ENCODE data around the gene SETD3.

SETD3 gene

GRCh38 chr14:99387880-99388279 is 92.8 kb downstream of the SETD3 start:
- no peak for DNase-seq

DNA sequence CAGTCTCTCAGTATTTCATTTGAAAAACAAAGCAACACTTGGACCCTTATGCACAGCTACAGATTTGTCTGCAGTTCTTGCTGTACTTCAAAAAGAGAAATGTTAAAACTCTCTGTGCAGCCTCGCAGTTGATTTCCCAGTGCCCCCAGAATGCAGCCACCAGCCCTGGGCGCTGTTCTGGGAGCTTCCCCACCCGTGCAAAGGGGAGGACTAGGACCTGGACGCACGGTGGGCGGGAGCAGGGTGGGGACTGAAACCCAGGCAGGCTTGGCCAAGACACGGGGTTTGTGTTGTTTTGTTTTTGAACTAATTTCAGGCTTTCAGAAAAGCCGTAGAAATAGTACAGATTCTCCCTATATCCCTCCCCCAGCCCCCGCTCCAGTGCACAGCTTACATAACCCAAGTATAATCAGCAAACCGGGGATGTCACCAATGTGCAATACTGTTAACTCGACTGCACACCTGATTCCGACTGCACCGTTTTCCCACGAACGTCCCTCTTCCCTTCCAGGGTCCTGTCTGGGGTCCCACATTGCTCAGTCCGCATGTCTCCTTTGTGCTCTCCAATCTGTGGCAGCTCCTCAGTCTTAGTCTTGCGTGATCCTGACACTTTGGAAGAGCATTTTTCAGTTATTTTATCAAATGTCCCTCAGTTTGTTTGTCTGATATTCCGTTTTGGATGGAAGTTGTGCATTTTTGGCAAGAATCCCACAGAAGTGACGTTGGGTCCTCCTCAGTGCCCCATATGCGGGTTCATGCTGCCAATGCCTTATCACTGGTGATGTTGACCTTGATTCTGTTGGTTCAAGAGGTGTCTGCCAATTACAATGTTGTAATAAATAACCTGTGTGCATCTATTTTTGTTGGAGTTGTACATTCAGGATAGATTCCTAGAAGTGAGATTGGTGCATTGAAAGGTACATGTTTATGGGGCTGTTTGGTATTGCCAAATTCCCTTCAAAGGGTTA is 95.9 kb downstream of the SETD3 start:
- DNase-seq = no peak

DNA sequence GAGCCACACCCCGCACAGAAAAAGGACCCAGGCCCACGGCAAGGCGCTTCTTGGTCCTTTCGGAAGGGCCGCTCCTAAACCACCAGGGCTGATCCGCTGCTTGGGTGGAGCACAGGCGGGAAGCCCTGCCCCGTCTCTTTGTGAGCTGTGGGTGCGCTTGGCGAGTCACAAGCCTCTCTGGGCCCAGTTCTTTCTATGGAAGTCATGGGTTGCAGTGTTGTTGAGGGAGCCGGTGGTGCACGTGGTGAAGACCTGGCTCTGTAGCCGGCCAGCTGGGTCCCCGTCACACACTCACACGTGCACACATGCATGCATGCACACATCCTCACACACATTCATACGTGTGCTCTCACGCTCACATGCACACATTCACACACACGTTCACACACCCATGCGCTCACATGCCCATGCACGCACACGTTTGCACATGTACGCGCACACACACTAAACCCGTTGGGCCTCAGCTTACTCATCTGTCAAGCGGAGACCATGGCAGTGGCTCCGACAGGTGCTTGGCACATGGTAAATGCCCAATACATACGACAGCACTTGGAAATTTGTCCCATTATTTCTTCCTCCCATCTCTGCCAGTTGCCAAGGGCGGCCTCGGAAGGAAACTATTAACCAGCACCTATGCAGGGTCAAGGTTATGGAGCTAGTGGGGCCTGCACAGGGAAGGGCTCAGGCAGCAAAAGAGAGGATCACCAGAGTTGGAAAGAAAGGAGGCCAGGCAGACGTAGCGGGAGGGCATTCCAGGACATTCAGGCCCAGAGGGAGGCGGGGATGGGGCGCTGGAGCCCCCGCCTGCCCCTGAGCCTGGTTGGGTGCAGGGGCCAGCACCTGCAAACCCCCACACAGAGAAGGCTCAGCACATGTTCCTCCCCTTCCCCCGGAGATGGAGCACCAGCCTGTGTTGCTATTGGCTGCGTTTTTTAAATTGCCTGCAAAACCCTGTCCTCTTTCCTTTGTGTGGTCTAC is 96.9 kb downstream of the SETD3 start:
- DNase-seq = no peak

- no peak for DNase-seq
These were observed 97.7 kb downstream of the SETD3 start for GRCh38 chr14:99382781-99383471.

DNA sequence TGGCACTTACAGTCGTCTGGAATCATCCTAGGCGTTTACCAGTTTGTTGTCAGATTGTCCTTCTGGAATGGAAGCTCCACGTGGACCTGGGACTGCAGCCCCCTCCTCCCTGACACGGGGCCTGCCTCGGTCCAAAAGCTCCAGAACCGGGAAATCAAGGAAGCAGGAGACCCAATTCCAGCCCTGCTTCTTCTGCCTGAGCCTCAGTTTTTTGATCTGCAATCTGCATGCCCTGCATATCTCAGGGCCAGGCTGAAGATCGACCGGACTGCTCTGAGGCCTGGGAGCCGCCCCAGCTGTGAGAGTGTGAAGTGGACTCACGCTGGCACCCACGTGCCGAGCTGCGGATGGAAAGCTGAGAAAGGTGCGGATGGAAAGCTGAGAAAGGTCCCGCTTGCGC is 98.6 kb downstream of the SETD3 start:
- no peak for DNase-seq

- no peak for DNase-seq
These were observed 99.0 kb downstream of the SETD3 start for GRCh38 chr14:99381688-99382060.

DNA sequence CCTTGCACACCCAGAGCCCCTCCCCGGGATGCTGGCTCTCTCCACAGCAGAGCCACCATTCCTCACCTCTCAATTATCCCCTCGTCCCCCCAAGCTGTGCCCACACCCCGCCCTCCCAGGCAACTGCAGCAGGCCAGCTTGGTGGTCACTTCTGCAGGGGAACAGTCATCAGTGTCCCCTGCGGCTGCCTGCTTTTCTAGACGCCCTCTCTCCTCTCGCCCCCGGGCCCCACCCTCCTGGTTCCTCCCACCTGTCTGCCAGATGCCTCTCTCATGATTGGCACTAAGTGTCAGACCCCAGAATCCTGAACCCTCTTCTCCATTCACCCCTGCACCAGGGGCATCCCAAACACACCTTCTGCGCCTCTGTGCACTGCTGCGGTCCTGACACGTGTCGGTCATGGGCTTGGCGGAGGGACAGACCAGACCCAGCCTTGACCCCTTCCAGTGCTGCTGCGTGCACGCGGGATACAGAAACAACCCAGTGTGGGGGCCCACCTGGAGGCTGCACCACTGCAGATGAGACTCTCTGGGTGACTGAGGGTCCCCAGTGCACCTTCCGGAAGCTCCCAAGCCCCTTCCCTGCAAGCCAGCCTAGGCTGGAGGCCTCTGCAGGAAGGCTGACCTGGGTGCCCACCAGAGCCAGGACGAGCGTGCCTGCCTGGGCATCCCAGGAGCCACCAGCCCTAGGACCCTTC is 99.5 kb downstream of the SETD3 start:
- DNase-seq = no peak

- DNase-seq = no peak
These were observed 100.3 kb downstream of the SETD3 start for GRCh38 chr14:99380402-99380801.

GRCh38 chr14:99378782-99379214 is 101.9 kb downstream of the SETD3 start:
- no peak for DNase-seq

GRCh38 chr14:99377951-99378350 is 102.7 kb downstream of the SETD3 start:
- DNase-seq = no peak

DNA sequence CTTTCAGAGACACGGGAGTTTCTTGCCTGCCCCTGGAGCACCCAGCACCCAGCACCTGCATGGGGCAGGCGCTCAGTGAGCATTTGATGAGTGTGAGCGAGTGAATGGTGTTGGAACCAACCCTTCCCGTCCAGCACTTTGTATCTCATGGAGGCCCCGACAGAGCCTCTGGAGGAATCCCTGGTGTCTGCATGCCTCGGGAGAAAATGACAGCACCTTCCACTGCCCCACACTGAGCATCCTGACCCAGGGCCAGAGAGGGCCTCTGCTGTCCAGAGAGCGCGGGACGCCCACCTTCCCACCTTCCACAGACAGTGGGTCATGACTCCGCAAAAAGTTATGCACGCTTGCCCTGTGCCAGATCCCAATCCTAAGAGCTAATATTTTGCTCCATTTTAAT is 105.7 kb downstream of the SETD3 start:
- DNase-seq = no peak

DNA sequence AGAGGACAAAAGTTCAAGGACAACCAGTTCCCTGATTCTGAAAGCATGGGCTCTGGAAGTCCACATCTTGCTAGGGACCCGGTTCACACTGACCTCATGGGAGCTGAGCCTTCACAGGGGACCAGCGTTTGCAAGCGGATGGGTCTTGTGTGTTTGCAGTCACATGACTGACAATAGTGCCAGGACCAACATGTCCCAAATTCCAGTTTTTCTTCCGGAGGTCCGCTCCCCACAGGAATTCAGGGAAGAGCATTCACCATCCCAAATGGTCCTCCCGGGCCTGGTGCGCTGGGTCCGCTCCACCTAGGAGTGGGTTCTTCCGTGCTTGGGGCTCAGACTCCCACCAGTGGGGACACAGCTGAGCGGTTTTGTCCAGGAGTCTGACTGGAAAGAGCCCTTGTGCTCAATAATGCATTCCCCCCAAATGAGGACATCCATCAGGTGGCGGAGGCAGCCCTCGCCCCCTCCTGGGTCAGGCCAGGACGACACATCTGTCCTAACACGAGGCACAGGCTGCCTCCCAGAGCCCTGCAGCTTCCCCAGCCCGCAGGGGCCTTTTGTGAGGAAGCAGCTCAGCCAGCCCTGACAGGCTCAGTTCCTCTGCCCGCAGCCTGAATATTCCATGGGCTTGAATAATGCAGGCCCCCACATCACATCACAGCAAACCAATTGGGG is 116.9 kb downstream of the SETD3 start:
- DNase-seq = no peak

- DNase-seq = no peak
These were observed 117.6 kb downstream of the SETD3 start for GRCh38 chr14:99363051-99363450.

DNA sequence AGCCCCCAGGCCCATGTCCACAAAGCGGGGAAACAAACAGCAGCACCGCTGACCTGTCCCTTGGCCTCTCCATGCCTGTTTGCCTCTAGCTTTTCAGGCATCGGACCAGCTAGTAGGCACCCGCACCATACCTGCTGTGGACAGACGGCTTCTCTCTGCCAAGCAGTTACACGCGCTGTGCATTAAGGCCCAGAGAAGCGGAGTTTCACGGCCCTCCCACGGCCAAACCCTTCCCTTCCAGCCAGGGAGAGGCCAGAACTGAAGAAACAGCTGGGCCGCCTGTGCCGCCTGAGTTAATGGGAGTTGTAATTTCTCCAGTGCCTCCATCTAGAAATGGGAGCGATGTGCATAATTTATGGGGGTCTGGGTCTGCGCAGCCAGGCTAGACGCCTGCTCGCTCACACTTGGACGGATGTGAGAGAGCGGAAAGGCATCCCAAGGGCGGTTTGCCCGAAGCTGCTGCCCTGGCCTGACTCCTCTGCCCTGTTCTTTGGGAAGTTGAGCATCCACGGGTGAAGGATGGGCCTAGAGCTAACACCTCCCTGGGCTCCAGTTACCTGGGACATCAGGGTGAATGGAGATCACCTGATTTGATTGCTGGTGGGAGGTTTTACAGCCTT is 119.0 kb downstream of the SETD3 start:
- no peak for DNase-seq

DNA sequence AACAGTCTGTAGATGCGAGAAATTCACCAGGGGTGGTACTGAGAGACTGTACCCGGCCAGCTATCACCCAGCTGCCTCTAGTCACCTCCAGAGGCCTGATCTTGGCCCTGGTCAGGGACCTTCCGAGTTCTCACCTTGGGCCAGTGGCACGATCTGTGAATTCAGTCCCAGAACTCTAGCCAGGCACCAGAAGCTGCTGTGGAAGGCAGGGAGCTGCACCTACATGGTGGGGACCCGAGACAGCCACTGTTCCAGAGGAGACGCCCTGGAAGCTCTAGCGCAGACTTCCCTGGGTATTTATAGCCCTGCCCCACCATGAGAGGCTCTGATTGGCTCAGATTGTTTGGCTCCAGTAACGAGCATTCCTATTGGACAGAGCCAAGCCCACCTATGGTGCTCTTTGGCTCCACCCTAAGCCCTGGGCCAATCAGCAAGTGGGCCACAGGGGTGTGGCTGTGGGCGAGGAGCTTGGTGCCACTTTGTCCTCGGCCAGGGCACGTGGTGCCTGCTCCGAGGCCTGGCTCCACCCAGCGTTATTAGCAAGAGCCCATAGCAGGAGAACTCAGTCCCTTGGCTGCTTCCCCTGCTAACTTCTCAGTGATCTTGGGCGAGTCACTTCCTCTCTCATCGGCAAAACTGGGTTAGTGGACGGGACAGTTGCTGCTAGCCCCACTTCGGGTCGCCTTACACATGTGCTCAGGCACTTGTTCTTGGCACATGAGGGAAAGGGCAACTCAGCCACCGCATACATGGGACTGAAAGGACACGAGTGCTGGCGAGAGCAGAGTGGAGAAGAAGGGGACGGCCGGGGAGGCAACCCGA is 119.7 kb downstream of the SETD3 start:
- DNase-seq = no peak

GRCh38 chr14:99359906-99360305 is 120.8 kb downstream of the SETD3 start:
- DNase-seq = no peak

DNA sequence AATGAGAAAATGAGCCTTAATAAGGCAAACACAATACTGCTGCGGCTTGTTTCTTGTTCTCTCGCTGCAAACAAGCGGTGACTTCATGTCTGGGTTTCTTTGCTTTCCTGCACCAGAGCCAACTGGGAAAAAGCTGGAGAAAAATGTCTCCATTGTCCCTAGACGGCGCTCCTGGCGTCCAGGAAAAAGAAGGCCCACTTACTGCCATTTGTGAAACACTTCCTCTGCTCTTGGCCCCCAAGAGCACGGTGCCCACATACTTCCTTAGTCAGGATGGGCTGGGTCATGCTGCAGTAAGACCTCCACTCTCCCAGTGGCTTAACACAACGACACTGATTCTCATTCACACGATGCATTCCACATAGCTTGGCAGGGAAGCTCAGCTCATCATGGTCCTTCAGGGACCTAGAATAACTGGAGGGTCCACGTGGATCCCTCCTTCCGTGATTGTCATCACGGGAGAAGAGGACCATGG is 122.7 kb downstream of the SETD3 start:
- no peak for DNase-seq

DNA sequence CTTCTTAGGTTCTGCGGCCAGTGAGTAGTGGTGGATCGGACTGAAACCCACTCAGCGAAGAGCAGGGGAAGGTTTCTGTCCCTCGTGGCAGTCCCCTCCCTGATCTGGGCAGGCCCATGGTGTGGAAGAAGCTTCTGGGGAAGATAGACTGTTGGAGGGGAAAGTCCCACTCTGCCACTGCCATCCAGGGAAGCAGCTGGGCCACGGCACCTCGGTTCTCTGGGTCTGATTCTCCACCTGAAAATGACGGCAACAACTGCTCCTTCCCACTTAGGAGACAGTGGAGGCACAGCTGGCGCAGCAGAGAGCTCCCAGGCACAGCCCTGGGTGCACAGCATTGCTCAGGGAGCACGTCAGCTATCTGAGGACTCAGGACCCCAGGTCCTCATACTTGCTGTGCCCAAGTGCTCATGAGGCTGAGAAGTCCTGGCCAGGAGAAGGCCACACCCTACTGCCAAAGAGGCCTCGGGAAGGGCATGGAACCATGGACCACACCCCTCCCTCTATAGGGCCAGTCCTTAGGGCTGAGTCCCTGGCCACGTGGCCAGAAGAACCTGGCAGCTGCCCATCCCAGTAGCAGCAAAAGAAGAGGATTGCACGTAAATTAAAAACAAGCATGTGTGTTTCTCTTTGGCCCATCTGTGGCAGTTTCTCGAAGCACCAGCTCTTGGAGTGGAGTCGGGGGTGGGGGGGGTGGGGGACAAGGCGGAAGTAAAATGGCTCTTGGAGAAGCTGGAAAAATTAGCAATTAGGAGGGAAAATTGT is 123.3 kb downstream of the SETD3 start:
- no peak for DNase-seq

GRCh38 chr14:99356031-99356608 is 124.5 kb downstream of the SETD3 start:
- no peak for DNase-seq

Data from hippocampal formation (tissue), 2 donors.